Renal cortex interstitium (tissue), 11 donors: Measurements from ENCODE around the gene SORT1. TPM values are rescaled to one million over a fixed set of nuclear protein-coding genes. Genes with fewer than 3 reads are reported as not detected.
"Not testable (repeated sequence)": the region's sequence is repeated elsewhere in the genome, so short reads cannot be mapped to it uniquely, and the experiment has no call there.

Experiments
- DNase-seq, 11 donors: peaks; one replicate each; pipeline ENCODE4 v3.0.0-alpha.2; 2013; ENCODE audit warnings: low read depth in 9 of 11, low spot score in 4 of 11; ENCODE audit errors: extremely low read depth in 1 of 11
- polyA plus RNA-seq, 3 donors: library from polyadenylated mRNA; unstranded; fragments of 120-200 nt; gene quantifications; one replicate each; pipeline ENCODE4 v1.2.1, GENCODE V29; 2013; ENCODE audit not compliant: insufficient read length in 3 of 3

Gene SORT1
- polyA plus RNA-seq, 3 donors = 50.9 to 60.4 (median 53.3) TPM

GRCh38 chr1:109312978-109313775 is 84.5 kb downstream of the SORT1 start:
- DNase-seq = no peak

- DNase-seq = no peak
Measured at GRCh38 chr1:109312246-109312645, 85.5 kb downstream of the SORT1 start.

- DNase-seq = no peak
Measured at GRCh38 chr1:109309347-109309746, 88.4 kb downstream of the SORT1 start.

- no peak for DNase-seq
Measured at GRCh38 chr1:109307274-109308021, 90.3 kb downstream of the SORT1 start.

- no peak for DNase-seq
Measured at GRCh38 chr1:109306832-109307273, 90.9 kb downstream of the SORT1 start, which contains the start of gene MYBPHL. Gene MYBPHL (minus strand): TSS chr1:109307011. CDS start chr1:109306991, 20 bp downstream.

GRCh38 chr1:109305991-109306390 is 91.7 kb downstream of the SORT1 start:
- DNase-seq = not testable (repeated sequence)

GRCh38 chr1:109304226-109304920 is 93.3 kb downstream of the SORT1 start:
- DNase-seq = no peak

GRCh38 chr1:109301874-109302273 is 95.8 kb downstream of the SORT1 start:
- DNase-seq = no peak

GRCh38 chr1:109300650-109301151 is 97.0 kb downstream of the SORT1 start:
- no peak for DNase-seq

- DNase-seq = no peak
Measured at GRCh38 chr1:109299558-109300343, 98.0 kb downstream of the SORT1 start.

- DNase-seq = no peak
Measured at GRCh38 chr1:109298666-109299557, 98.8 kb downstream of the SORT1 start.

GRCh38 chr1:109296782-109297181 is 100.9 kb downstream of the SORT1 start:
- no peak for DNase-seq

- DNase-seq = no peak
Measured at GRCh38 chr1:109295712-109296415, 101.9 kb downstream of the SORT1 start.

GRCh38 chr1:109294481-109294880 is 103.2 kb downstream of the SORT1 start:
- no peak for DNase-seq

GRCh38 chr1:109293026-109293425 is 104.7 kb downstream of the SORT1 start:
- DNase-seq = no peak

- no peak for DNase-seq
Measured at GRCh38 chr1:109292364-109292763, 105.4 kb downstream of the SORT1 start.

- DNase-seq = no peak
Measured at GRCh38 chr1:109290998-109291397, 106.7 kb downstream of the SORT1 start.
